SK-N-DZ (cell line): ENCODE results near the gene HIPK3.
"Not testable (repeated sequence)": the region's sequence is repeated elsewhere in the genome, so short reads cannot be mapped to it uniquely, and the experiment has no call there.

Experiments used
- DNase-seq: peaks from one replicate; pipeline ENCODE4 v3.0.0-alpha.2; 2015; ENCODE audit warnings: low spot score

Gene HIPK3

DNA sequence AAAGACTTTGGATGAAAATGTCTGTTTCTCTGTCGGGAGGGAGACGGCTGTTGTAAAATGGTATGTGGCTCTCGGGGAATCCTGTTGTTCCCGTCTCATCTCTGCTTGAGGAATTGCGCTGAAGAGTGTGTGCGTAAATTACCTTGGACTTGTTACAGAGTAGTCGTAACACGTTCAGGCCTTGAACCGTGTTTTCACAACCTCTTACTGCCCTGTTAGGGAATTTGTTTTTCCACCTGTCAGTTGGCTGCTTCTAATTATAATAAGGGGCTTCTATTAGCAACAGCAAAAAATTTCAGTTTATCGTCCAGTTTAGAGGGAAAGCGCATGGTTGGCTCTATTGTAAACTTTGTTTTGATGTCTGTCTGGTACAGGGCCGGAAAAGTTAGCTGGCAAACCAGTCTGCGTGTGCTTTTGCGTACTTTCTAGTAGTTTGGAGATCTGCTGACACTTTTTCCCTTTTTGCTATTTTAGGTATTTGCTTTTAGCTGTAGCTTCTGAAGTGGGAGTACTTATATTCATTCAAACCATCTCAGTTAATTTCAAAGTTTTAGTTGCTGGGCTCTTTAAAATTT, 1.5 kb downstream of the HIPK3 start:
- DNase-seq: no peak

DNA sequence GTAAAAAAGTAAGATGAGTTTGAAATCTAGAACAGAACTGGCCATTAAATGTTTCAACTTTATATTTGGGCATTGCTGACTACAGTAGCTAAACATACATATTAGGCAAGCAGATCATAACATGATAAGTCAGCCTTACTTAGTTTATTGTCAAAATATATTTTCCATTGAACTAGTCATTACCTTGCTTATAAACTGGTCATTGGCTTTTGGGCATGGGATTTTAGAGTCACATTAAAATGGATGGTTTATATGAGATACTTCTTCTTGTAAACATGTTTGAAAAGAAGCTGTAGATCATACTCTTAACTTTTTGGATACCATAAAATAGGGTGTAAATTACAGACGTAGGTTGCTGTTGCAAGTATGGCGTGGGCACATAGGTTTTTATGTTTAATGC, 2.7 kb downstream of the HIPK3 start:
- DNase-seq: no peak

DNA sequence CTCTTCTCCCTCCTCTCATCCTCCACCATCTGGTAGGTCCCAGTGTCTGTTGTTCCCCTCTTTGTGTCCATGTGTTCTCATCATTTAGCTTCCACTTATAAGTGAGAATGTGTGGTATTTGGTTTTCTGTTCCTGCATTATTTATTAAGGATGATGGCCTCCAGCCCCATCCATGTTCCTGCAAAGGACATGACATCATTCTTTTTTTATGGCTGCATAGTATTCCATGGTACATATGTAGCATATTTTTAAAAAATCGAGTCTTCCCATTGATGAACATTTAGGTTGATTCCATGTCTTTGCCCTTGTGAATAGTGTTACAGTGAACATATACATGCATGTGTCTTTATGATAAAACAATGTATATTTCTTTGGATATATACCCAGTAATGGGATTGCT, 4.2 kb downstream of the HIPK3 start:
- DNase-seq: not testable (repeated sequence)

DNA sequence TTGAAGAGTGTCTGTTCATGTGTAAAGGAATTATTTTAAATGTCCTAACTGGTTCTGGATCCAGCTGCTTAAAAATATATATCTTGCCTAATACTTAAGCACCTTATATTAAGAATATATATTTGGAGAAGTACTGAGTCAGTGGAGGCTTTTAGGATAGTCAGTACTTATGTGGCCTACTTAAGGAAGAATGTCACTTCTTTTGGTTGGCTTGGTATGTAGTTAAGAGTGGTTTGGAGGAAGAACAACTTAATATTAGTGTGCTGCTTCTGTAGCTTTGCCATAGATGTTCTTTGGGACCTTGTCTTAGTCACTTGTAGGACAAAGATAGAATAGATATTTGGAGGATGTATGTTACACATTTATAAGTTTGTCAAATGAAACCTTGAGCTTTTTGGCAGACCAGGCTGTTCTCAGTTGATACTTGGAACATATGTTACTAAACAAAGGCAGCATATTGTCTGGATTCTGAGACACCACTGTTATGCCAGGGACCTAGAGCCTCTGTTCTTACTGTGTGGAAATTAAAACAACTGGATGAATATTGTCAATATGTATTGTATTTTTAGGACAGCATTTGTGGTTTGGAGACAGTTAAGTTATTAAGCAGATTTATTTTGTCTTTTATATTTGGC, 4.9 kb downstream of the HIPK3 start:
- DNase-seq: no peak

DNA sequence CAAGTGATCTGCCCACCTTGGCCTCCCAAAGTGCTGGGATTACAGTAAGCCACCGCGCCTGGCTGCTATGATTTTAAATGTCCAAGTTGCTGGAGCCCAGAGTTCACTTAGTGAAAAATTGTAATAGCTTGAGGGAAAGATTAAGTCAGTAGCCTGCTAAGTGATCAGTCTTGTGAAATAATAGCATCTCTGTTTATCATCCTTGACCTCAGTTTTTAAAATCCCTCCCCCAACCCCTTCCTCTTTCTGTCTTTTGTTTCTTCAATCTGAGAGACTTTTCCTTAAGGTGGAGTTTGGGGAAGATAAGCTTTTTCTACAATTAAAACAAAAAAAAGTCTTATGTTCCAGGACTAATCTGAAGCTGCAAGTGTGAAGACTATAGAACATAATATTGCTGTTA, 6.4 kb downstream of the HIPK3 start:
- no peak for DNase-seq

DNA sequence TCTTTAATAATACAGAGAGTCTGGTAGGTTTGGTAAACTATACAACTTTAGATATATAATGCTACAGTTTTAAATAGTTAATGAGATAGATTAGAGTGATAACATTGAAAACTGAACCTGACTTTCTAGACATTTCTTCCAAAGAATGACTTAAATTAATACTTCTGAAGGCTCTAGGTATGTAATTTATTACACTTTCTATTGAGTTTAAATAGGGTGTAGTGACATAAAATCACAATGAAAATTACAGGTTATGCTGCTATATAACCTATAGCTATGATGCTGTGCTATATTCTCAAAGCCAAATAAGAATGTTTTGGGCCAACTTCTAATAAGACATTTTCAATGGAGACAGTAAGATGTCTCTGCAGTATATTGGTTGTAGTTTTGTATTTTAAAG, 7.7 kb downstream of the HIPK3 start:
- DNase-seq: no peak

DNA sequence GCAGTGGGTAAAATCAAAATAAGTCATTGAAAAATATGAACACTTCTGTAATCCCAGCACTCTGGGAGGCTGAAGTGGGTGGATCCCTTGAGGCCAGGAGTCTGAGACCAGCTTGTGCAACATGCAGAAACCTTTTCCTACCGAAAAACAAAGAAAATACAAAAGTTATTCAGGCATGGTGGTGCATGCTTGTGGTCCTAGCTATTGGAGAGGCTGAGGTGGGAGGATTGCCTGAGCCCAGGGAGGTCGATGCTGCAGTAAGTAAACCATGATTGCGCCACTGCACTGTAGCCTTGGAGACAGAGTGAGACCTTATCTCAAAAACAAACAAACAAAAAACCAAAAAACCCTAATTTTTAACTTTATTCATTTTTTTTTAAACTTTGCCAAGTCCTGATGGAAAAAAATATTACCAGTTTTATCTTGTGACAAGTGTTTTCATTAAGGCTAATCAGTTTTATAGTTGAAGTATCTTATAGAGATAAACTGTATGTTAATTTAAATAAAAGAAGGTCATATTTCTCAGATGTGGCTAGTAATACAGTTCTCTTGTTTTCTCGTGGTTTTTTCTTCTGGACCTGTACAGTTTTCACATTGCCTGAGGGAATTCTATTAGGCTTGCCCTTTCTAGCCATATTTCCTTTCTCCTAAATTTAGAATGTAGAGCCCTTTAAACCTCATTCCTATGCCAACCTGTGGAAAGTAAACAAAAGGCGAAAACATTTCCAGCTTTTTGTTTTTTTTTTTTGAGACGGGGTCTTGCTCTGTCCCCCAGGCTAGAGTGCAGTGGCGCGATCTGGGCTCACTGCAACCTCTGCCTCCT, 9.4 kb downstream of the HIPK3 start:
- no peak for DNase-seq

DNA sequence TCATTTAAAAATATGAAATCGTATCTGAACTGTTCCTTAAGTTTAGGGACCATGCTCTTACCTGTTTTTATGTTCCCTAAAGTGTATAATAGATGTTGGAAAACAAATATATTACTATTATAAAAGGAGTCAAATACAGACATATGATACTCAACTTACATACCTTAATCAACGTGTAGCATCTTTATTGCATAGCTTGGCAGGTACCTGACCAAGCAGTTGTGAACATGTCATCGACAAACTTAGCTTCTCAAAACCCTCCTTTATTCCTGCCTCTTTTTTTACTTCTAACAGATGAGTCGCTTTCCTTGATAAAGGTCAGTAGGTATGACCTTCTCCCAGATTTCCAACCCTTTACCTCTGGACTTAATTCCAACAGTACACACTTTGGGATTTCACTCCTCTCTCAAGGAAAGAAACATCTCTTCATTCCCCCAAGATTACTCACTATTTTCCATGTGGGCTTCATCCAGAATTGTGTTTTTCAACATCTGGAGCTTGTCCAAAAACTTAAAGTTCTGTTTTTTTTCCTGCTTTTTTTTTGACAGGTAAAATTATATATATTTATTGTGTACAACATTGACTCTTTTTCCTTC, 11.9 kb downstream of the HIPK3 start:
- no peak for DNase-seq

DNA sequence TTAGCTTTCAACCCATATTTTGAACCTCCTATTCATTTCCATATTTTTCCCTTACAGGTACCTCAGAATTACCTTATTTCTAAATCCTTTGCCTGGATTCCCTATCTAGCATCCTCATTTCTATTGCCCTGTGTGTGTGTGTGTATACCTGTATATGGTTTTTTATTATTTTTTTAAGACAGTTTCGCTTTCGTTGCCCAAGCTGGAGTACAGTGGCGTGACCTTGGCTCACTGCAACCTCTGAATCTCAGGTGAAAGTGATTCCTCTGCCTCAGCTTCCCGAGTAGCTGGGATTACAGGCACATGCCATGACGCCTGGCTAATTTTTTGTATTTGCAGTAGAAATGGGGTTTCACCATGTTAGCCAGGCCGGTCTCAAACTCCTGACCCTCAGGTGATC, 12.6 kb downstream of the HIPK3 start:
- no peak for DNase-seq

DNA sequence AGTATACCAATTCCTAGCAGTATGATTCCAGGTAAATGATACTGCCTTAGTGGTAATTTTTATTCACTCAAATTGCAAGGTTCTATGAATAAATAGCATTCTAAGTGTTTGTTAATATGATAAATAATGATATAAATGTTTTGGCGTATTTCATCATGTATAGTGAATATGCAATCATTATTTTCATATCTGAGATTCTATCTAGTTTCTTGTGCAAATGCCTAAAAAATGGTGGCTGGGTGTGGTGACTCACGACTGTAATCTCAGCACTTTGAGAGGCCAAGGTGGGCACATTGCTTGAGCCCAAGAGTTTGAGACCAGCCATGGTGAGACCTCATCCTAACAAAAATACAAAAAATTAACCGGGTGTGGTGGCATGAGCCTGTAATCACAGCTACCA, 13.9 kb downstream of the HIPK3 start:
- DNase-seq: no peak

DNA sequence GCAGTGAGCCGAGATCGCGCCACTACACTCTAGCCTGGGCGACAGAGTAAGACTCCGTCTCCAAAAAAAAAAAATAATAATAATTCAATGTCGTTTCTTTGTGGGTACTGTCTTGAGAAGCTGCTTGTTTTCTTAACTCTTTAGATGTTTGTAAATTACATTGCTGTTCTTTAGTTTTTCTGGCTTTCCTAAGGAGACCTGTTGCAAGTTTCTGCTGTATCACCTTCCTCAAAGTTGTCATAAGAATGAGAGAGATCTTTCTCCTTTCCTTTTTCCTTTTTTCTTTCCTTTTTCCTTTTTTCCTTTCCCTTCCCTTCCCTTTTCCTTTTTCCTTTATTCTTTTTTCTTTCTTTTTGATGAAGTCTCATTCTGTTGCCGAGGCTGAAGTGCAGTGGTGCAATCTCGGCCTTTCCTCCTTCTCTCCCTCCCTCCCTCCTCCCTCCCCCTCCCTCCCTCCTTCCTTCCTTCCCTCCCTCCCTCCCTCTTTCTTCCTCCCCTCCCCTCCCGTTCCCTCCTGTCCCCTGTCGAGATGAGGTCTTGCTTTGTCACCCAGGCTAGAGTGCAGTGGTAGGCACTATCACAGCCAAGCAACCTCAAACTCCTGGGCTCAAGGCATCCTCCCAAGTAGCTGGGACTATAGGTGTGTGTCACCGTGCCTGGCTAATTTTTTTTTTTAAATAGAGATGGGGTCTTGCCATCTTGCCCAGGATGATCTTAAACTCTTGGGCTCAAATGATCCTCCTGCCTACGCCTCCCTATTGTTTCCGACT, 15.3 kb downstream of the HIPK3 start:
- DNase-seq: no peak

DNA sequence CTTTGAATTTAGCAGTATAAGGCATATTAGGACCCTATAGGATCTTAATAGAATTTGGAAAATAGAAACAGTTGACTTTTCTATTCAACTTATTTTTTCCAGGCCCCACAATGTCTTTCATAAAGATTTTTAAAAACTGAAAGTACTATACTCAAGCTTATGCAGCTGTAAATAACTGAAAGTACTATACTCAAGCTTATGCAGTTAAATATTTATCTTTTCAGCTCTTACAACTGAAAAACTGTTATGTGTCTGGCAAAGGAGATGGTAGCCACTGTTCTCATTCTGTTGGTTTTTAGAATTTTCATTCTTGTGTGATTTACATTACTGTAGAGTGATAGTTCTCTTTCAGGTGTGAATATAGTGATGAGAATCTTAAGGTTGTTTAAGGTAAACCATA, 16.5 kb downstream of the HIPK3 start:
- no peak for DNase-seq

DNA sequence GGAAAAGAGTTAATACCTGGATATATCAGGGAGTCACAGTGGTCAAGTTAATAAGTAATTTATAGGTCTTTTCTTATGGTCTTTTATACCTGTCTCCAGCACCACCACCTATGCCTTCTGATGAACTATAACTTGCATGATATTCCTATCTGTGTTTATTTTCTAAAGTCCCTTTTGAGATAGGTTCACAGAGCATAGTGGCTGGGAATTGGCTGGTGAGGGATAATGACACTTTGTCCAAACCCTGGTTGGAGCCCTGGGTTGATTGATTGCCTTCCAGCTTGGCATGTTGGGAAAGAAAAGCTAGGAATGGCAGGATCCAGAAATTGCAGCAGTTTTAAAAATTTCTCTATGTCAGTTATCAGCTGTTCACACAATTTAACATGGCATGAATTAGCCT, 23.2 kb downstream of the HIPK3 start:
- no peak for DNase-seq

DNA sequence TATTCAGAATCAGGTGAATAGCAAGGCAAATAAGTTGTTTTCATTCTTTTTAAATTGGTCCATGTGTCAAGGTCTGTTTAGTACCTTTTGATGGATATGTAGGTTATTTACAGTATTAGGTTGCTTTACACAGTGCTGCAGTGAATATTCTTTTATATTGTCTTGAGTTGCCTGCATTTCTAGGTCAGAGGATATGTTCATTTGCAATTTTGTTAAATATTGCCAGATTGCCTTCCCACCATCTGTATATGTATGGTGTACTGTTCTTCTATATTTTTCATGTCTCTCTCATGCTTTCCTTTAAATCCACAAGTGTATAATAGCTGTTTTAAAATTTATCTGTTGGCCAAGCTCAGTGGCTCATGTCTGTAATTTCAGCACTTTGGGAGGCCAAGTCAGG, 24.6 kb downstream of the HIPK3 start:
- no peak for DNase-seq

DNA sequence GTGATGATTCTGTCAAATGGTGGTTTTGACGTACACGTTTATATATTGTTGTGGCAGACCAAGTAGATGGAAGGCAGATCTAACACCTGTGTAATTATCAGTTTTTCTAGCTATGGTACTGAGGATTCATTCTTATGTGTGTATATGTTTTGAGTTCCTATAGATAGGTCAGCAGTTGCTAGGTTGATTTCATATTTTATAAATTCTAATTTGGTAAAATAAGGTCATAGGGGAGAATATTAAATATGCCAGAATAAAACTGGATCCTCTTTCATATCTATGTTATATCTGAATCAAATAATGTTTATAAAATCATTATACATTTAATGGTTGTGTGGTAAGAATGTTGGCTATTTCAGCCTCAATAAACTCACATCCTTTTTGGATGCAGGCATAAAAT, 27.6 kb downstream of the HIPK3 start:
- no peak for DNase-seq

DNA sequence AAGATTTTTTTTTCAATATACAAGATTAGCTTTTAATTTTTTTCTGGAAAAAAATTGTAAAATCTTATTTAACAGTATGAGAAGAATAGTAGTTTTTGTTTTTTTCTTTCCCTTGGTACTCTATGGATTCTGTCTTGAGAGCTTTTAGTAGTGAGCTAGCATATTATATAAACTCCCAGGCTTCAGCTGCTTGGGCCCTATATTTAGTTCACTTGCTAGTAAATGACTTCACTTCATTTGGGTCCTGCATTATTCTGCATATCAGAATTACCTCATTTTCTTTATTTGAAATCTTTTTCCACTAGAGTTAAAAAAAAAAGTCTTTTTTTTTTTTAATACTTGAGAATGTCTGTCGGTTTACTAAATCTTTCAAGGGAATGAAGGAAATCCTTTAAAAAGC, 33.1 kb downstream of the HIPK3 start:
- DNase-seq: no peak

DNA sequence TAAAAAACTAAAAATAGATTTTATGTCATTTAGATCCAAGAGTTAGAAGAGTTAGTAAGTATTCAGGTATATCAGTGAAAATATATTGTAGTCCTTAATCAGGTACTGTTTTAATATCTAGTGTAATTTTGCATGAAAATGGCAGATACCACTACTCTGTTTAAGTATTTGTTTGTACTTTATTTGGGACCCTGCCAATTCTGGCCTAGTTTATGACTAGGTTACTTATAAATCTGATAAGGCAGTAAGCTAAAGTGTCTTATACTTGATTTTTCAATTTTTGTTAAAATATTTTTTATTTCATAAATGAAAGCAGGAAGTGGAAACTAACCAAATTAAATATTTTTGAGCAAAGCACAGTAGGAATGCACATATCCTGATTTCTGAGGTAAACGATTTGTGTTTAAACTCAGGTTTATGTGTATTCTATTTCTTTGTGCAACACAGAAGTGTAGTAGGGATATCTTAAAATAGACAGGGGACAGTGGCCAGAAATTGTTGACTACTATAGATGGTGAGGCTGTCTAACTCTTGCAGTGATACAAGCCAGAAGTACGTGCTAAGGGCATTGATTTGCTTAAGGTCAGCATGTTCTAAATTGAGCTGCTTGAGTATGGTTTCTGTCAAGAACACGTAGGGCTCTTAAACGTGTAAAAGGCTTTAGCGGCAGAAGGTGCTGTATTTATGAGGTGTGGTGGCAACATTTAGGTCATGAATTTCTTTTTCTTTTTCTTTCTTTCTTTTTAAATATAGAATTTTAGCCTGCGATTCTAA, 34.0 kb downstream of the HIPK3 start:
- peak; percentile 85 for DNase-seq

DNA sequence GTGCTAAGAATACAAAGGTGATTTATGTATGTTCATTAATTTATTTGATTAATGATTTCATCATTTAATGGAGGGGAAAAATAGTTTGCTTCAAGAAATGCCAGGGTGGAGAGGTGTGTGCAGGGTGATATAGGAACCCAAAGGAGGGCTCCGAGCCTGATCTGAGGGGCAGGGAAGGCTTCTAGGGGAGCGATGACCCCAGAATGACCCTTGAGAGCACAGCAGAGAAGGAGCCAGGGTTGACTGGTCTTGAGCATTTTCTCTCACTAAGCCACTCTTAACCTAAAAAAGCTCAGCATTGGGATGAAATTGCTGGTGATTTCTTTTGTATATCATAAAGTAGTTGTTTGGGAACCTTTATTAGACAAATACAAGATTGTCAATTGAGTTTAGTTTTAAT, 35.1 kb downstream of the HIPK3 start:
- no peak for DNase-seq

DNA sequence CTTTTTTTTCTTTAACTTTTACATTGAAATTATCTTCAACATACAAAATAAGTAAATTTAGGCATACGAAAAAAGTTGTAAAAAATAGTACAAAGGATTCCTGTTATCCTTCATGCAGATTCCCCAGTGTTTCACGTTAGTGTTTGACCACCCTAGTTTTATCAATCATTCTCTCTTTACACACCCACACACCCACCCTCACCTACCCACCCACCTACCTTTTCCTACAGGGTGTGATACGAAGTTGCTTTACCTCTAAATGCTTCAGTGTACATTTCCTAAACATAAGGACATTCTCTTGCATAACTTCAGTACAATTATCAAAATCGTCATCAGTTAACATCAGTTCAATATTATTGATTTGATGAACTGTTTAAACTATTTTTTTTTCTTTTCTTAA, 37.0 kb downstream of the HIPK3 start:
- no peak for DNase-seq

DNA sequence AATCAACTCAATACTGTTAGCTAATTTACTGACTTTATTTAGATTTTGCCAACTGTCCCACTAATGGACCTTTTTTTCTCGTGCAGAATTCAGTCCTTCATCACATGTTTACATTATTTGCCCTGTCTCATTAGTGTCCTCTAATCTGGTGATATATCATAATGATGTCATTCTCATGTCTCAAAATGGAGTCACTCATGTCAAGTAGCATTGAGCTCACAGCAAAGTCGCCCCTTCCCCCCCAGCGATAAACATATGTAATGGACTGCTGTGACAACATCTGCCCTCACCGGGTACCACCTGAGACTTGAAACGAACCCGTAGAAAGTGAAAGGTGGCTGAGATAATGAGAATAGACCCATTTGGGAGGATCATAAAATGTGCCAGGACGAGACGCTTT, 37.6 kb downstream of the HIPK3 start:
- no peak for DNase-seq

DNA sequence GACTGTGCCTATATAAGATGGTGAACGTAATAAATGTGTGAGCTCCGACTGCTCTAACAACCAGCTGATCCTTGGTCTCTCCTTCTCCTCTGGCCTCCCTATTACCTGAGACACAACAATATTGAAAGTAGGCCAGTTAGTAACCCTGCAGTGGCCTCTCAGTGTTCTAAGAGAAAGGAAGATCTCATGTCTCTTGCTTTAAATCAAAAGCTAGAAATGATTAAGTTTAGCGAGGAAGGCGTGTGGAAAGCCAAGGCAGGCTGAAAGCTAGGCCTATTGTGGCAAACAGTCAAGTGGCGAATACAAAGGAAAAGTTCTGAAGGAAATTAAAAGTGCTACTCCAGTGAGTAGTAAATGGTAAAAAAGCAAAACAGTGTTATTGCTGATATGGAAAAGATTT, 39.5 kb downstream of the HIPK3 start:
- DNase-seq: no peak
